GM18867 (cell line): ENCODE measurements around the gene HELQ.
"Not testable (repeated sequence)": the region's sequence is repeated elsewhere in the genome, so short reads cannot be mapped to it uniquely, and the experiment has no call there.

Experiments used
- ATAC-seq: cut with Tn5 transposase; IDR thresholded peaks from one replicate; pipeline ENCODE4 v1.9.1; 2021; ENCODE audit warnings: mild to moderate bottlenecking, moderate library complexity; ENCODE audit not compliant: unreplicated experiment

Gene HELQ

GRCh38 chr4:83440148-83440814, 15.3 kb downstream of the HELQ start:
- no peak for ATAC-seq

- ATAC-seq: no peak
These were observed 16.9 kb downstream of the HELQ start for GRCh38 chr4:83438719-83439118.

- ATAC-seq: no peak
These were observed 18.9 kb downstream of the HELQ start for GRCh38 chr4:83436680-83437079.

- ATAC-seq: no peak
These were observed 24.4 kb downstream of the HELQ start for GRCh38 chr4:83431200-83431599.

GRCh38 chr4:83418211-83418610, 37.4 kb downstream of the HELQ start:
- no peak for ATAC-seq

GRCh38 chr4:83417566-83417965, 38.1 kb downstream of the HELQ start:
- no peak for ATAC-seq

- no peak for ATAC-seq
These were observed 41.9 kb downstream of the HELQ start for GRCh38 chr4:83413676-83414075.

- no peak for ATAC-seq
These were observed 46.7 kb downstream of the HELQ start for GRCh38 chr4:83408908-83409307.

GRCh38 chr4:83405844-83406816, 49.5 kb downstream of the HELQ start:
- no peak for ATAC-seq

GRCh38 chr4:83398158-83398557, 57.5 kb downstream of the HELQ start:
- ATAC-seq: not testable (repeated sequence)

GRCh38 chr4:83393908-83394307, 61.7 kb downstream of the HELQ start:
- no peak for ATAC-seq

GRCh38 chr4:83392562-83392961, 63.1 kb downstream of the HELQ start:
- ATAC-seq: no peak

- peak; percentile 52 for ATAC-seq
These were observed 64.7 kb downstream of the HELQ start for GRCh38 chr4:83390944-83391343.

GRCh38 chr4:83389756-83390505, 65.7 kb downstream of the HELQ start:
- no peak for ATAC-seq

GRCh38 chr4:83389037-83389720, 66.4 kb downstream of the HELQ start:
- ATAC-seq: no peak

GRCh38 chr4:83388313-83388676, 67.3 kb downstream of the HELQ start:
- ATAC-seq: no peak

GRCh38 chr4:83387476-83388312, 67.9 kb downstream of the HELQ start:
- ATAC-seq: no peak

GRCh38 chr4:83387012-83387411, 68.6 kb downstream of the HELQ start:
- no peak for ATAC-seq

- no peak for ATAC-seq
These were observed 72.8 kb downstream of the HELQ start for GRCh38 chr4:83382850-83383249.

GRCh38 chr4:83381173-83381572, 74.5 kb downstream of the HELQ start:
- no peak for ATAC-seq
